GM11168 (cell line): ENCODE measurements around the gene PRKAG3.
"Not testable (repeated sequence)": the region's sequence is repeated elsewhere in the genome, so short reads cannot be mapped to it uniquely, and the experiment has no call there.

Source experiments
- in situ Hi-C: fragments of 300-500 bp; cut with MboI; formaldehyde crosslinking; loops from one replicate; pipeline ENCODE4 v1.12.0; 2022; ENCODE audit warnings: low sequenced_read_pairs; ENCODE audit not compliant: unreplicated experiment

PRKAG3 gene

DNA sequence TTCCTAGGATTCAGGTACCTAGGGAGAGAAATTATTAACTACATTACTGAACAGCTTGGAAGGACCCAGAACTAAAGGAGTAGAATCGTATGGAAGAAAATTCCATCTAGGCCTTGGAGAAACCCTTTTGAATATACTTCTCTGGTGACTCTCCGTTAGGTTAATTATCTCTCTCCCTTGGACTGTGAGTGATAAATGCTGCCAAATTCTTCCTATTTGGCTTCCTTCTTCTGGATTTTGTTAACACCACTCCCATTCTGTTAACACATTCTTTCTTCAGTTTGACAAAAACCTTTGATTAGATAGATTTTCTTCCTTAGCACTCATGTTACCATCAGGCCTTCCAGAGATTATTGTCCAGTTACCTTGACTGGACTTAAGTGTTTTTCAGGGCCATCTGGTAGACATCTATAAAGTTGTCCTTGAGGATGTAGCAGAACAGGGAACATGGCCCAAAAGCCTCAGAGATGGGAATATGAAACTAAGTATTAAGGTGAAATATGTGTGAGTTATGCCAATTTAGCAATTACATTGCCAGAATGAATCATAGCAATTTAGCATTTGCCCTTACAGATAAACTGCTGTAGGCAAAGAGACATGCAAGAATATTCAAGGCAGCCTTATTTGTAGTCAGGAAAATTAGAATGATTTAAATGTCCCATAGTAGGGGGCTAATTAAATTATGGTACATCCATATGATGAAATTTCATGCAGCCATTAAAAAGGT is 42.9 kb downstream of the PRKAG3 start:
- in situ Hi-C loops, result no loop called here

DNA sequence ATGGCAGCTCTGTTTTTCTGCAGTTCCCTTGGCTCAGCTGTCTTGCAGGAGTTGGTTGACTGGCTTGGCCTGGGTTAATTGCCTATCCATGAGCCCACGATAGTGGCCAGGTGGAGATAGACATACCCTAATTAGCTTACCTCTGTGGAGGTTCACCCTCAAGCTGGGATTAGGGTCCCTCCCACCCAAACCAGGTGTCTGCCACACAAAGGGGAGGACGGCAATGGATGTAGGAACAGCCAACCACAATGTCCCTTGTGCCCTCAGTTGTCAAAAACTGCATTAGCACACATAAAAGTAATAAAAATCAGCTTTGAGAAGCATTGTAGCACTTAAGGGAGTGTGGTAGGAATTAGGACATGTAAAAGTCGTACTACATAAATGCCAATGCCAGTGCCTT is 45.5 kb downstream of the PRKAG3 start:
- in situ Hi-C loops, result no loop called here

DNA sequence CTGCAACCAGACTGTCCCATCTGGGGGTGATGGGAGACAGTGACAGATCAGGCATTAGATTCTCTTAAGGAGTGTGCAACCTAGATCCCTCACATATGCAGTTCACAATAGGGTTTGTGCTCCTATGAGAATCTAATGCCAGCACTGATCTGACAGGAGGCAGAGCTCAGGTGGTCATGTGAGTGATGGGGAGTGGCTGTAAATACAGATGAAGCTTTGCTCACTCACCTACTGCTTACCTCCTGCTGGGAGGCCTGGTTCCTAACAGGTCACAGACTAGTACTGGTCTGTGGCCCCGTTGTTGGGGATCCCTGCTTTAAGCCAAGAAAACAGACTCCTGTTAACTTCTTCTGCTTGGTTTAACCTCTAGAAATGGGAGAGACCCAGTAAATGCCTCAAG is 46.5 kb downstream of the PRKAG3 start:
- in situ Hi-C loops, result no loop called here

DNA sequence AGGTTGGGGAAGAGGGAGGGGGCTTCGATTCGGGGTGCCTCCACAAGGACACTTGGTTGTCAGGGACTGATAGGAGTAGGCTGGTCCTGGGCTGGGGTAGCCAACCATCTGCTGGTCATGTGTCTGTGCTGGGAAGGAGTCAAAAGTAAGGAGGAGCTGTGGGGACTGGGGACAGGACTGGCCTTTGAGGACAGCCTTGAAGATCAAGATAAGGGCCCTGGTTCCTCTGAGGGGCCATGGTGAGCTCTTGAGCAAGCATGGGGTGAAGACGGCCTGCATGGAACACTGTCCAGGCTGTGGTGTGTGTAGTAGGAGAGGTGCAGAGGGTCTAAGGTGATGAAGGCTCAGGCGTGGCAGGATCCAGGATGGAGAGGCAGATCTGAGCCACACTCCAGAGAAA is 47.9 kb downstream of the PRKAG3 start:
- in situ Hi-C loops, result no loop called here

DNA sequence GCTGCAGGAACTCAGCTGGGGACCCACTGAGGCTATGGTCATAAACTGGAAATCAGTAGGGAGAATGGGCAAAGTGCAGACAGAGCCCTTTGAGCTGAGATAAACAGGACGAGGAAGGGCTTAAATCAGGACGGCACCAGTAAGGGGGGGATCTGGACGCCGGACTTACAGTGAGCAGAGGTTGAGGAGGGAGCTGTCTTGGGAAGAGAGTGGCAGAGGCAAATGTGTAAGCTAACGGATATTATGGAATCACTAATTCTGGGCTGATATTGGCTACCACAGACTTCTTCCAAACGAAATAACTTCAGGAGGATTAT is 49.1 kb downstream of the PRKAG3 start:
- in situ Hi-C loops, result no loop called here

DNA sequence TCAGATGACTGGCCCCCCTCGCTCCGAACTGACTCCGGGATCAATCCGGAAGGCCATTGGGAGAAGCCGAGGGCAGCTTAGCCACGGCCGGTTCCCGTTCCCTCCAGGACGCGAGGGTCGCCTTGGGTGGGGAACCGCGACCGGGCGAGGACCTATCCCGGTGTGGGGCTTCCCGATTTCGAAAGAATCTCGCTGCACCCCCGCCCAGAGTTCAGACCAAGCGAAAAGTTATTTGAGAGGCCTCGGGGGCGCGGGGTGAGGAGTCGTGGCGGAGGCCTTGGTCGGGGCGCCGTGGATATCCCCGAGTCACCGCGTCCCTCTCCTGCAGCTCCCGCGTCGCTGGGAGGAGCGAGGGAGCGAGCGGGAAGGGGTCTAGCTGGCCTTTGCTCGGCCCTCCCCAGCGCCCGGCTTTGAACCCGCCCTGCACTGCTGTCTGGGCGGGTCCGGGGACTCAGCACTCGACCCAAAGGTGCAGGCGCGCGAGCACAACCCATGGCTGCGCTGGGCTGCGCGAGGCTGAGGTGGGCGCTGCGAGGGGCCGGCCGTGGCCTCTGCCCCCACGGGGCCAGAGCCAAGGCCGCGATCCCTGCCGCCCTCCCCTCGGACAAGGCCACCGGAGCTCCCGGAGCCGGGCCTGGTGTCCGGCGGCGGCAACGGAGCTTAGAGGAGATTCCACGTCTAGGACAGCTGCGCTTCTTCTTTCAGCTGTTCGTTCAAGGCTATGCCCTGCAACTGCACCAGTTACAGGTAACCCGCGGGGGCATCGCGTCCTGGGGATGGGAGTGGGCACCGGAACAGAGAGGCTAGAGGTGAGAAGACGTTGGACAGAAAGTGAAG is 49.7 kb downstream of the PRKAG3 start, which contains the start of gene CYP27A1:
Gene CYP27A1, plus strand, starts transcription at position 457 of the 837 bp plus-strand sequence. Its CDS starts 36 bp downstream, at position 493.
- in situ Hi-C loops, result no loop called here

DNA sequence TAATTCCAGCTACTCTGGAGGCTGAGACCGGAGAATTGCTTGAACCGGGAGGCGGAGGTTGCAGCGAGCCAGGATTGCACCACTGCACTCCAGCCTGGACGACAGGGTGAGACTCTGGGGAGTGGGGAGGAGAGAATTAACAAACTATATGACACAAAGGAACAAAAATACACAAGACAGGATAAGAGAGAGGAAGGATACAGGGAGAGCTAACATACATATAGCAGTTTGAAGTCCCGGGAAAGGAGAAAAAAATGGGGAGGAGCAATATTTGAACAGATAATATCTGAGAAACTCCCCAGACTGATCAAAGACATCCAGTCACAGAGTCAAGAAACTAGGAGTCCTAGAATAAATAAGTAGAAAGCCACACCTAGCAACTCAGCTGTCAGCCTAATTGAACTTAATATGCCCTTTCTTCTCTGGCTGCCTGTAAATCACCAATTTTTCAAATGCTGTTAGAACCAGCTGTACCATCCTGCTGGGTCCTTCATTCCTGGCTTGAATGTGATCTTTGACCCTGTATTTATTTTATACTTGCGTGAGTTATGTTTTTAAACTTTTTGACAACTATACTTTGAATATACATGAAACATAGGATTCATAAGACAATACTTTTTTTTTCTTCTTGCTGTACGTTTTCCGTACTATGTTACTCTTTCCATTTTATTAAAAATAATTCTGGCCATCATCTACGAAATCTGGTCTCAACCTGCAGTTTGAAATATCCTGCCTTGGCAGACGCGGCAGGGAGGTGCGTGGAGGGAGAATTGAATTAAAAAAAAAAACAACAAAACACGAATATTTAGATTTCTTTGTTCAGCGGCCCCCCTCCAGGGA is 50.5 kb downstream of the PRKAG3 start:
- in situ Hi-C loops, result no loop called here

DNA sequence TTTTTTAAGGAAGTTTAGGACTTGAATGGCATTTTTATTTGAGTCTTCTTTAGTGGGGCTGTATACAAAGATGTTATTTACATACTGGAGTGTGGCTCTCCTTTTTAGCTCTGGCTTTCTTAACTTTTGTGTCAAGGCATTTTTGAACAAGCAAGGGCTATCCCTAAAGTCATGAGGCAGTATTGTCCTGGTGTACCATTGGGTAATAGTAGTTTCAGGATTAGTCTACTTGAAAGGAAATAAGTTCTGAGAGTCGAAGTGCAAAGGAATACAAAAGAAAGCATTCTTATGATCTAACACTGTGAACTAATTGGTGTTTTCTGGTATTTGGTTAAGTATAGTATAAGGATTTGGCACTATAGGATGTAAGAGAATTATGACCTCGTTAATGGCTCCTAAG is 51.6 kb downstream of the PRKAG3 start:
- in situ Hi-C loops, result no loop called here

DNA sequence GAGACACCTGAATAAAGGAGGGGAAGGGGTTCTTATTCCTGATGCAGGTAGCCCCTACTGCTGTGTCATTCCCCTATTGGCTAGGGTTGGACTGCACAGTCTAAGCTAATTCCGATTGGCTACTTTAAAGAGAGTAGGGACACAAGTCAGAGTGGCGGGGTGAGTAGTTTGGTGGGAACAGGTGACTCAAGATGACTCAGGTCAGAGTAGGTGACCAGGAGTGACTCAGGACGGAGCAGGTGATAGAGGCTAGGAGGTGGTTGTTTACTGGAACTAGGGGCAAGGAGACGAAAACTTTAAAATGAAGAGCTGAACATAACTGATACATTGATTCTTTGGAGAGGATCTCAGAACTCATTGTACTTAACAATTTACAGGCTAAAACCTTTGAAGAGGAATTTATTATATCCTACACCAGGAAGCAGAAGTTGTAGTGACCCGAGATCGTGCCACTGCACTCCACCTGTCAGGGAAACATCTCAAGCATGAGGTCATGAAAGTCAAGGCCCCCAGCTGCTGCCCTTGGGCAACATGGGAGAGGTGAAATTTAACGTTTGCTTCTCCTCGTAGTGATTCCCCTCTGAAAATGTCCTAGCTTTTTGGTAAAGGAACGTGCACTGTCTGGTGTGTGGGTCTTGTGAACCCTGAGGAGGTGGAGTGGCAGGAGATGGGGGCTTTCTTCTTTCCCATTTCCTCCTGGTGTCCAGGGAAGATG is 54.2 kb downstream of the PRKAG3 start:
- in situ Hi-C loops, result no loop called here

DNA sequence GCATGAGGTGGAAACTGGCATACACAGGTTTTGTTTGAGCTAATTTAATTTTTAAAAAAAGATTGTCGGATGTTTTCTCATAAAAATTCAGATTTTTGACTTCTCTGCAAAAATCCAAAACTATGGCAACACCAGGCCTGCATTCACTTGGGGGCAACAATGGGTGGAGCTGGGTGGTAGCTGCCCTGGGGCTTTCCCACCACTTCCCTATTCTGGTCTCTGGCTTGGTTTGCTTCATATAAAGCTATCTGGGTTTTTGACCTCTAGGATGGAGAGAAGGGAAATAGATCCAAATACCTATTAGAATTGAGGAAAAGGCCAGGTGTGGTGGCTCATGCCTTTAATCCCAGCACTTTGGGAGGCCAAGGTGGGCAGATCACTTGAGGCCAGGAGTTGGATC is 55.1 kb downstream of the PRKAG3 start:
- in situ Hi-C loops, result no loop called here

DNA sequence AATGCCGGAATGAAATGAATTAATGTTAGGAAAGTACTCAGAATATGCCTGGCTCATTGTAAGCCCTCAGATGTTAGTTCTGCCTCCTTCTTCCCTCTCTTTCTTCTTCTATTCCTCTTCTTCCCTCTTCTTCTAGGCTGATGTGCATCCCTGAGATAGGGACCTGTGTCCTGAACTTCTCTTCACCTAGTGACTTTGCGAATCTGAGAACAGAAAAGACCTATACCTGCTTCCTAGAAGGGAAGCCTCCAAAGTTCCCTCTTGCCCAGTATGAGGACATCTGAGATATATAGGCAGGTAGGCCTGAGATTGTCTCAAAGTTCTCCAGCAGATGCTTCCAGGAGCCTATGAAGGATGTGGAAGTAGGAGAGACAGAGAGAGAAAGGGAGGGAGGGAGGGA is 57.7 kb downstream of the PRKAG3 start:
- in situ Hi-C loops, result no loop called here

DNA sequence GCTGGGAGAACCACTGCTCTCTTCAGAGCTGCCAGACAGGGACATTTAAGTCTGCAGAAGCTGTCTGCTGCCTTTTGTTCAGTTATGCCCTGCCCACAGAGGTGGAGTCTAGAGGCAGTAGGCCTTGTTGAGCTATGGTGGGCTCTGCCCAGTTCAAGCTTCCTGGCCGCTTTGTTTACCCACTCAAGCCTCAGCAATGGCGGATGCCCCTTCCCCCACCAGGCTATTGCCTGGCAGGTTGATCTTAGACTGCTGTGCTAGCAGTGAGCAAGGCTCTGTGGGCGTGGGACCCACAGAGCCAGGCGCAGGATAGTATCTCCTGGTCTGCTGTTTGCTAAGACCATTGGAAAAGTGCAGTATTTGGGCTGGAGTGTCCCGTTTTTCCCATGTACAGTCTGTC is 58.8 kb downstream of the PRKAG3 start:
- in situ Hi-C loops, result not testable (repeated sequence)
